ENCODE measurements around the gene KDSR.
A peak's percentile ranks its signal among the peaks of the same experiment; 100 is the strongest.

The KDSR gene

DNA sequence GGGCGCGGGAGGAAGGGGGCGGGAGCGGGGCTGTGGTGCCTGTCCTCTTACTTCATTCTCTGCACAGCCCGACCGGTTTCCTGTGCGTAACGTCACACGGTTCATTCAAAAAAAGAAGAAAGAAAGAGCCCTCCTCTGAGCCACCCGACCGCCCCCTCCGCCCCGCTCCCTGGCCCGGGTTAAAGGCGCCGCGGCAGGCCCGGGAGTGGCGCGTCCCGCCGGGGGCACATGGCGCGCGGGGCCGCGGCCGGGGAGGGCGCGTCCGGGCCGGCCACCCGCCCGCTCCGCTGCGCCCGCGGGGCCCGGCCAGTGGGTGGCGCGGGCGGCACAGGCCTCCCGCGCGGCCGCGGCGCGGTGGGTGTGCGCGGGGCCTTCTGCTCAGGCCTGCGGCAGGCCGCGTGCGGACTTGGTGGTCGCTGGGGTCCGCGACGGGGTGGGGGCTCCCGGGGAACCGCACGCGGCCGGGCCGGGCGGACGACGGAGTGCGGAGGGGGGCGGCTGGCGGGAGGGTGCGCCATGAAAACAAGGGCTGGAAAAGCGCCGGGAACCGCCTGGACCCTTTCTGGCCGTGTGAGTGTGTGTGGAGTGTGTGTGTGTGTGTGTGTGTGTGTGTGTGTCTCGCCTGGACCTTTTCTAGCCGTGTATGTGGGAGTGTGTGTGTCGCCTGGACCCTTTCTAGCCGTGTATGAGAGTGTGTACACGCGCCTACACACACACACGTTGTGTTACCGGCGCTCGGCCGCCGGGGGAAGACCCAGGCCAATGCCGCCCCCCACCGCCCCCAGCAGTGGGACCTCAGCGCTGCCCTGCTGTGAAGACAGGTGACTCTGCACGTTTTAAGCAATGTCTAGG is 46.7 kb downstream of the KDSR start:
- peak; percentile 83 for DNase-seq

DNA sequence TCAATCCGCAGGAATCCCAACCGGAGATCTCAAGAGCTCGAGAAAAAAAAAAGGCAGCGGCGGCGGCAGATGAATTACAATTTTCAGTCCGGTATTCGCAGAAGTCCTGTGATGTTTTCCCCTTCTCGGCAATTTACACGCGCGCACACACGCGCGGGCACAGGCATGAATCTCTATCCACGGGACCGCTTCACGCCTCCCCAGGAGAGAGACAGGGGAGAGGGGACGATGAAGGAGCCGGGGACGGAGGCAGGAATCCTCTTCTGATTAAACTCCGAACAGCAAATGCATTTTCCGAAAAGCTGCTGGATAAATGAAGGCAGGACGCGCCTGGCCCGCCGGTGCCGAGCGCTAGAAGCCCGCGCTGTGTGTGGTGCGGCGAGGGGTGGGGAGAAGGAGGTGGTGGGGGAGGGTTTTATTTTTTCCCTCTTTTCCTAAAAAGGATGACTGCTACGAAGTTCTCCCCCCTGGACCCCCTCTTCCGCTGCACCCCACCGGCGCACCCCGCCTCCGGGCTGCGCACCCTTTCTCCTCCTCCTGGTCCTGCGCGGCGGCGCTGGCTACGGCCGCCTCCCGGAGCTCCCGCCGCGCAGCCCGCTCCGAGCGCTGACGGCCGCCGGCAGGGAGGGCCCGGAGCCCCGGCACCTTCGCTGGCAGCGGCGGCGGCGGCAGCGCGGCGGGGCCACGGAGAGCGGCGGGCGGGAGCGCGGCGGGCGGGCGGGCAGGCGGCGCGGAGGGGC is 47.5 kb downstream of the KDSR start, which contains the start of gene BCL2:
Gene BCL2, minus strand, starts transcription at position 387 of the 740 bp plus-strand sequence.
- peak; percentile 81 for DNase-seq

DNA sequence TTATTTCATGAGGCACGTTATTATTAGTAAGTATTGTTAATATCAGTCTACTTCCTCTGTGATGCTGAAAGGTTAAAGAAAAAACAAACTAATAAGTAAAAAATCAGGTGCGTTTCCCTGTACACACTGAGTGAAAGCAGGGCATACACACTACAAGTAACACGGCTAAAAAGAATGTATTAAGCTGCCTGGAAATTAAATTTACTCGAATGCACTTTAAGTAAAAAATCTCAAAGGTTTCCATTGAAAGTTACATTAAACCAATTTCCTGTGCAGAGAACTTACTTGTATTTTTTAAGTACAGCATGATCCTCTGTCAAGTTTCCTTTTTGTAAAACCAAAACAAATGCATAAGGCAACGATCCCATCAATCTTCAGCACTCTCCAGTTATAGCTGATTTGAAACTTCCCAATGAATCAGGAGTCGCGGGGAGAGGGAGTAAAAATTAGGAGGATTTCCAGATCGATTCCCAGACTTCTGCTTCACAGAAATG is 48.1 kb downstream of the KDSR start:
- peak; percentile 68 for DNase-seq

DNA sequence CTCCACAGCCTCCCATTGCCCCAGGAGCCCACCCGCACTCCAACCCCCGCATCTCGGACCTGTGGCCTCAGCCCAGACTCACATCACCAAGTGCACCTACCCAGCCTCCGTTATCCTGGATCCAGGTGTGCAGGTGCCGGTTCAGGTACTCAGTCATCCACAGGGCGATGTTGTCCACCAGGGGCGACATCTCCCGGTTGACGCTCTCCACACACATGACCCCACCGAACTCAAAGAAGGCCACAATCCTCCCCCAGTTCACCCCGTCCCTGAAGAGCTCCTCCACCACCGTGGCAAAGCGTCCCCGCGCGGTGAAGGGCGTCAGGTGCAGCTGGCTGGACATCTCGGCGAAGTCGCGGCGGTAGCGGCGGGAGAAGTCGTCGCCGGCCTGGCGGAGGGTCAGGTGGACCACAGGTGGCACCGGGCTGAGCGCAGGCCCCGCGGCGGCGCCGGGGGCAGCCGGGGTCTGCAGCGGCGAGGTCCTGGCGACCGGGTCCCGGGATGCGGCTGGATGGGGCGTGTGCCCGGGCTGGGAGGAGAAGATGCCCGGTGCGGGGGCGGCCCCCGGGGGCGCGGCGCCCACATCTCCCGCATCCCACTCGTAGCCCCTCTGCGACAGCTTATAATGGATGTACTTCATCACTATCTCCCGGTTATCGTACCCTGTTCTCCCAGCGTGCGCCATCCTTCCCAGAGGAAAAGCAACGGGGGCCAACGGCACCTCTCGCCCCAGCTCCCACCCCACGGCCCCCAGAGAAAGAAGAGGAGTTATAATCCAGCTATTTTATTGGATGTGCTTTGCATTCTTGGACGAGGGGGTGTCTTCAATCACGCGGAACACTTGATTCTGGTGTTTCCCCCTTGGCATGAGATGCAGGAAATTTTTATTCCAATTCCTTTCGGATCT is 48.8 kb downstream of the KDSR start:
- peak; percentile 90 for DNase-seq

DNA sequence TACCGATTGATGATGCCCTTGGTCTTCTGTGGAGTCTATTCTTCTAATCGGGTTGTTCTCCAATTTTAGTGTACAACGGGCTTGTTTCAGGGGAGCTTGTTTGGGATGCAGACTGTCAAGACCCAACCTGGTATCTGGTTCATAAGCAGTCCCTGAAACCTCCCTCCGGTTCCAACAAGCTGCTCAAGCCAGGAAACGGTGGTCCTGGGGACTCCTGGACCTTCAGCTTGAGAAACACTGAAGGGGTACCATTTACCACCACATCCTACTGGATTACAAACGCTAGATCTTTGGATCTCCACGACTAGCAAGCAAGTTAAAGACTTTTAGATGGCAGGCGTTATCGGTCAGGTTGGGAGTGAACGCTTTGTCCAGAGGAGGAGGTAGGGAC is 49.5 kb downstream of the KDSR start:
- peak; percentile 69 for DNase-seq

DNA sequence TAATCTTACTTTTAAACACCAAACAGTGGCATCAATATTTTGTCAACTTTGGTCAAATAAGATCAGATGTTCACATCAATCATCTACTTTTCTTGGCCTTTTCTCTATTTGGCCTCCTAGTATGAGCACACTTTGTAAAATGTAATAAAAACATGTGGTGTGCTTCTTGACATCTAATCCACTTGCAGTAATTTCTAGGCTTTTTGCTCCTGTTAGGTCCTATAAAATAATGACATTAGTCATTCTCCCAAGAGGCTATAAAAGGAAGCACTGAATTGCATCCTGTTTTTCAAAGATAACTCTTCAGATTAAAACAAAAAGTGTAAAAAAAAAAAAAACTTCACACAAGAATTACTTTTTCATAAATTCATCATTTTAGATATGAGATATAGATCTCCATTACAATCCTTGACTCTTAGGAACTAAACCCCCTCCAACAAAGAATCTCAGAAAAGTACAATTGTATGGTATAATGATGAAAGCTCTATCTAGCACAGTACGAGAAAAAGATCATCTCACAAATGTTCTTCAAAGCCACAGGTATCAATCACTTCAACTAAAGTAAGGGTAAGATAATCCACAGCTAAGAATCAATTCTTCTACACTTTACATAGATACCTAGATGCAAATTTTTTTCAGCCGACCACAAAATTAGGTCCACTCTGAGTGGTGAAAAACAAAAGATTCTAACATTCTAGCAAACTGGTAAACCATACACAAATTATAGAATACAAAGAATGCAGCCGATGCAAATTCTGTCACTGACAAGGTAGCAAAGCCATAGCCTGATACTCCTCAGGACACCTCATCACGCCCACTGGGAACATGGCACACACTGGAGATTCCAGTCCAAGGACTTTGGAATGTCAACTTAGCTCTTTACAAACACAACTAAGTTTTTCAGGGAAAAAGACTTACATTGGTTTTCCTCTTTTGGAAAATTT is 50.1 kb downstream of the KDSR start:
- no peak for DNase-seq

DNA sequence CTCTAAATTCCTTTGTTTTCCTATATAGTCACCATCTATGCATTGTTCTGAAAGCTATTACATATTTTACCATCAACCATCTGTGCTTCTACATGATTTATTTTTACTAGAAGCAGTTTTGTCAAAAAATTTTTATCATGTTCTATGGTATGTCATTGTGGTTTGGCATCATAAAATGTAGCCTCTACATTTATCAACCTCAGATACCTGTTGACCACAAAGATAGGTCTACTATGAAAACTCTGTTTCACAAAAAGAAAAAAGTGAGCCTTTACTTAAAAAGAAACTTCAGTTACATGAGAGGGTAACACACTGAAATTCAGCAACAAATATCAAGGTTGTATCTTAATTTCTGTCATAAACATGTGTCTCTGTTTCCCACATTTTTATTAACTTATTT is 51.1 kb downstream of the KDSR start:
- no peak for DNase-seq

DNA sequence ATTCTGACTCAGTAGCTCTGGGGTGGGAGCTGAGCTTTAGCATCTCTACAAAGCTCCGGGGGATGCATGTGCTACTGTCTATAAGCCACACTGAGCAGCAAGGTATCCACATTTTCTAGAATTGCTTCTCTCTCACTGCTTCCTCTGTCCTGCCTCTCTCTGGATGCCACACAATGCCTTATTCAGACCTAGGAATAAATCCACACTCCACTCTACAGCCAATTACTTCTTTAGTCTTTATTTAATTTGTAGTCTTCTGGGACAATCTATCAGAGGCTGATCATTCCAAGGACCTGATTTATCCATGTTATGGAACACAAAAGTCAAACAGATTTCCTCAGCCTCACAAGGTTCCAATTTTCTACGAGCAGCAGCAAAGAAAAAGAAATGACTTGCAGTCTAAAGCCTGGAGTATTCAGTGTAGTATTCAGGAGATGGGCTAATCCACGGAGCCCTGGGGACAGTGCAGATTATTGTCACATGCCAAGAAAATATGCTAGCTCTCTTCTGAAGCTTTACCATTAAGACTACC is 51.8 kb downstream of the KDSR start:
- DNase-seq: no peak

DNA sequence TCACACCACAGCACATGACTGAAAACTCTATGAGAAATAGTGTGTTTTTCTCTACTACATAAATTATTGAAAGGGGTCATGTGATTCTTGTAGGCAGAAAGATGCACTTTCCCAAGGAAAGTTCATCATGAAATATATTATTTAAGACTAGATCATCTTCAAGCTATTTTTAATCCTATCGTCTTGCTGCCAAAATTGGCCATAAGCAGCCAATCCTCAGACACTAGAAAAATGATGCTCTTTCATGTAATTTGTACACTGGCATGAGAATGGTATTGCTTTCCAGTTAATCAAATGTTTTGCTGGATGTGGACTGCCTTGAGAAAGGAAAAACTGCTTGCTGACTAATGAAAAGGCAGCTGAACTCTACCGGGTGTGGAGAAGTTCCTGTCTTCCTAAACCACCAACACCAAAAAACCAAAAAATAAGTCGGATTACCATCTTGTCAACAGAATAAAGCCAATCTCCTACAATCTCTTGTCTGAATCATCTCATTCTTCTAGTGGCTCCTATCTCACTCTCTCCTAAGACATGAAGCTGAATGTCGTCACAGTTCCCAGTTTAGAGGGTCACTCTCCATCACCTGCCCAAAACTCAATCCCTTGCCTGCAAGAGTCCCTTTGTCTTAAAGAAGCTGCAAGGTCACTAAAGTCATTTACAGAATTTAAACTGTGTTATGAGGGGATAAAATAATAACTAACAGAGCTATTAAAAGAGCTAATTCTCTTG is 52.8 kb downstream of the KDSR start:
- no peak for DNase-seq

DNA sequence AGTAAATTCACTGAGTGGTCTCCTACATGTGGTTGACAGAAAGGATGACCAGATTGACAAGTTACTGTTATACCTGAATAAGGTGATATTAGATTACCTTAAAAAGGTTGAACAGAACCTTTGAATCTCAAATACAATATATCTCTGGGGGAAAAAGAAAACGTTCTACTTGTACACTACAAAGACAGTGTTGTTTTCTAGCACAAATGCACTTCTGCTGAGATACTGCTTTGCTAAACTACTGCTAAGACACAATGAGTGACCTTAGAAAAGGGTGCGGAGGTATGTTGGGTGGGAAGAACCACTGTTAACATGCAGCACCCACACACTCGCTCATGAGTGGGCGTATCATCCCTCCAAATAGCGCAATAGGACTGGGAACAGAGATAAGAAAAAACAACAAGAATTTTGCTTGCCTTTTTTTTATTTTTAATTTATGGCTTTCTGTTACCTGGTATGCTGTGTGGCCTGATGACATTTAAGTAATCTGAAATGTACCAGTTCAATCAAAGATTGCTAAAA is 53.5 kb downstream of the KDSR start:
- no peak for DNase-seq

DNA sequence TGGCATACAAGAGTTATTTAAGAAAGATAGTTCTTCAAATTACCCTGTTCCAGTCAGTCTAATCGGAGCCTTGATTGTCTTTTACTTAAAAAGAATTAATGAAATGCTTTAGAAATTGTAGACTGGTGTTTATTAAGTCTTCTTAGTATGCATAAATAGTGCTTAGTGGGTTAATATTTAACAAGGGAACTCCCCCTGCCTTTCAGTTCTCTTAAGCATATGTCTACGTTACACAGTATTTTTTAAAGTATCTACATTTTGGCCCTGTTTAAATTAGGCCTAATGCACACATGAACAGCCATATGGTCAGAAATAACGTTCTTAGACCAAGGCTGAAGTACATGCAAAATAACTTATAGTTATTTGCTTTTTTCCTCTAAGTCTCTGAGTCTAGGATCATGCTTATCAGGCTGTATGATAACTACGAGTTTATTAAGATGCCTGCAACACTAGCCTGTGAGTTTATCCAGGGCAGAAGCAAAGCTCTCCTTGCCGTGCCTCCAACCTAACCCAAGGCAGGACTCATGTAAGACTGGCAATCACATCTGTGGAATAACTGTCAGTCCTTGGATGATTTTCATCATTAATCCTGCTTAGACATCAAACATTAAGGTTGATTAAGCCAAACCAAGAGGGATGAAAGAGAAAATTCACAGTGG is 54.1 kb downstream of the KDSR start:
- no peak for DNase-seq

DNA sequence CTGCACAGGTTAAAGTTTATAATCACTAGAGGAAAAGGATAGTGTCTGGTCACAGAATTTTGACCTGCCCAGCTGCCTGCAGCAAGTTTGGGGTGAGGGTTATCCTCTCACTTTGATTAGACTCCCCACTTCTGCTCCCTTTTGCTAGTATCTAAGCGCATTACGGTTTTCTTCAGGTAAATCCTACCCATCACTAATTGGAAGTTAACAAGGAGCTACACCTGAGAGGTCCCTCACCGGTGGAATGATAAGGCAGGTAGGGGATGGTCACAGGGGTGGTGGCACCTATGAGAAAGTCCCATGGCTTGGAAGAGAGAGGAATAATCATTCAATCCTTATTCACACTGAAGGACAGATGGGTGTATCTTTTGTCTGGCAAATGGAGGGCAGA is 55.0 kb downstream of the KDSR start:
- DNase-seq: no peak

DNA sequence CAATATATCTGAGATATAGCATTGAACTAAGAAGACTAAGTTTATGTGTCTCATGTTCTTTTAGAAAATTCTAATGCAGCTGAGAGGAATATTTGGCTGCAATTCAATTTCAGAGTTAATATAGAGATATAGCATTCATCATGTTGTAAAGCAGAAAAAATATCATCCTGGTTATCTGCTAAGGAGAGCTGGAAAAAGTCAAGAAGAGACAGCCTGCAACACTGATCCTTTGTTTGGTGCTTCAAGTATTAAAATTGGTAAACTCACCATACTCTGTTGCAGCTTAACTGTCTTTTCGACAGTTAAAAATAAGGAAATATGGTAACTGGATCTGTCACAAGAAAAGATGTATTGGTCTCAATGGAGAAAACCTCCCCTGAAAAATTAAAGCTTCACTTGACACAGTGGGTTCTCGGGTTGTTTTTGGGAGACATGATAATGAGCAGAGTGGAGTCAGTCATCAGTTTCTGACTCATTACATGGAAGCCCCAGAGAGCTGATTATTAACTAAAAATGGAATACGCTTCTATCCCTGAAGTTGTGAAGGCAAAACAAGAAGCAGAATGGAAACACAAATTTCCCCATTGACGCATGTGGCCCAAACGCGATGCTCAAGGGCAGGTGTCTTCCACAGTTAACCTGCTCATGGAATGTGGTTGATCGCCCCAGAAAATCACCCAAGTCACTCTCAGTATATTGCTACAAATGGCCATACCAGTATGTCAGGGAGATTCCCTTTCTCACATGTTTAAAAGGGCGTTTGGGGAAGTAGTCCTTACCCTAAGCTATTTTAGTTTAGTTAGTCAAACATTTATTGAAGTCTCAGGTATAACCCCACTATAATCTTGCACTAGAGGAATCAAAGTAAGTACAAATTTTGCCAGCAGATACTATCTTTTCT is 55.6 kb downstream of the KDSR start:
- no peak for DNase-seq

DNA sequence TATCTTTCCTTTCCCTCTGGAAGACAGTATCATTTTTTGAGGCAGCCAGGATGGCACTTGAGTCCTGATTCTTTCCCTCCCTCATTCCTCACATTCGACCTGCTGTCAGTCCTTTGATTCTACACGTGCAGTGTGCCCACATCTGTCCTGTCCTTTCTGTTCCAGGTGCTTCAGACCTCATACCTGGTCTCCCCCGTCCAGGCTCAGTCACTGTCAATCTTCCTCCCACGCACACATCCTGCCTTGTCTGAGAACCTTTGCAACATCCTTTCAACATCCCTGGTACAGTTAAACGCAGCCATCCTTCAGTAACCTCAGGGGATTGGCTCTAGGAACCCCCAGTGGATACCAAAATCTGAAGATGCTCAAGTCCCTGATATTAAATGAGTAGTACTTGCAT is 57.6 kb downstream of the KDSR start:
- no peak for DNase-seq

DNA sequence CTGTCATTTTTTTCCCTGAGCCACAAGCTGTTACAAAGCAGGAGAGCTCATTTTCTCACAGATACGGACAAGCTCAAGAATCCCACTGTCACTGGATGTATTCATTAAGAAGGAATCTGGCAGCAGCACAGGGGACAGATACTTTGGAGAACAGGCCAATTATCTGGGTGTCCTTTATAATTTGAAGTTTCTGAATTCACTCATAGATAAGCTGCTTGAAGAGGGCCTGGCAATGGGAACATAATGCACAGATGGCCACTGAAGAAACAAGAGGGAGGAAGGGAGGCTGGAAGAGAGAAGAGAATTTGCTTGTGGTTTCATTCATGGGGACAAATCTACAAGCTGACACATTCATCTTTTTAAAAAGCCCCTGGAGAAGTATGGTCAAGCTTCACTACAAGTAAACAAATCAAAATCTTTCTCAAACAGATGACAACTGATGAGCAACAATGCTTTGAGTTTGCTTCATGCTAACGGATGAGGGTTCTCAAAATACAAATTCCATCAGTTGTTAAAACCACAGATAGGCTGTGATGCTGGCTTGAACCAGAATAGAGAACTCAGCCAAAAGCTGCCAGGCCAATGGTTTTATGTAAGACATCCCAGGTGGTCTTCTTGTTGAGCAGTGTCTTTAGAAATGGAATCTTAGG is 59.3 kb downstream of the KDSR start:
- DNase-seq: no peak

DNA sequence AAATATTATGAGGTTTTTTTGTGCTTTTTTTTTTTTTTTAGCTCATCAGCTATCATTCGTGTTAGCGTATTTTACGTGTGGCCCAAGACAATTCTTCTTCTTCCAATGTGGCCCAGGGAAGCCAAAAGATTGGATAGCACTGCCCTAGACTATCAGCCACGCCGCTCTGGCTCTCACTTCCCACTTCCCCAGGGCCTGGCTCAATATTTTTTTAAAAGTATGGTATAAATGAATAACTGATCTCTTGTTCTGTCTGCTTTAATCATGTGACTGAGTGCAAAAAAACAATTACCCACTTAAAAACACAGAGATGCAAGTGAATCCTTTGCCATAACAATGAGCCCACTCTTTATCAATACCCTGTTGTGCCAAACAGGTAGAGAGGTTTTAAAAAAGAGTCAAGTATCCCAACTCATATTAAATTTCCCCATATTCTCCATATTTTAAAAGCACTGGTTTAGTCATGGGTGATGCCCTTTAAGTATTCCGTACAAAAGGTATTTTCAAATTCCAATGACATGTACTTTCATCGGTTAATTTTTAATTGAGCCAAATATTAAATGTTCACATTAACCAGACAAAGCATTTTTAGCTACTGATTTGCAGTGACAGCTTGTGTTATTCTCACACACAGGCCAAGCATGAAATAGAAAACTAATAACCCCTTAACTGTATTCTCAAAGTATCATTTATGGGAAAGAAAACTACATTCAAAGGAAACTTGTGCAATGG is 60.0 kb downstream of the KDSR start:
- DNase-seq: no peak

DNA sequence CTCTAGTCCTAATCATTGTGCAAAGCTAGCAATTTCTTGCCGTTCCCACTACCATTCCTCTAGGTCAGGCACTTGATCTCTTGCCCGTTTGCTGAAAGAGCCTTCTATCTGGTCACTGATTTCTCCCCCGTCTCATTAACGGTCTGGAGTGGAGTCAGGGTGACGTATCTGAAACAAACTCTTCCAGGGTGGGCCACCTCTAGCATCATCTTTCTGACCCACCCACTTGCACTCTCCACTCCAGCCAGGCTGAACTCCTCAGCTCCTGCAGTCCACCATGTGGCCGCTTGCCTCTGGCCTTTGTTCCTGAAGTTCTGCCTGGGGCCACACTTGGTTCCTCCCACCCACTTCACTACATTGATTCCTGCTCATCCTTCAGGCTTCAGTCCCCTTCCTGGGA is 60.8 kb downstream of the KDSR start:
- DNase-seq: no peak

DNA sequence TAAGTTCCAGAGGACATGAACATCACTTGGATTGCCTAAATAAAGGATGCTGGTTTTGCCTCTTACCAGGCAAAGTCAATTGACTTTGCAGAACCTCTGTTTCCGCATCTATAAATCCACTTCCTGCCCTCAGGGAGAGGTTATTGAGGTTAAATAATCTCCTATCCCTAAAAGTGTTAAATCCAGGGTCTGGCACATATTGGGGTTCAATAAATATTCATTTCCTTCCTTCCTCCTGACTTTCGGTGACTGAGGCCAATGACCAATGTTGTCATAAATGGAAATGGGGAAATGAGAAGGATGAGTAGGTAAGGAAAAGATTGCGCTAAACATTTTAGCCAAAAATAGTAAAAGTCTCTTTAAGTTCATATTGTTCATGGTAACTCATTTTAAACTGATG is 63.5 kb downstream of the KDSR start:
- no peak for DNase-seq
